Measurements from ENCODE around the gene MIOX. TPM values are rescaled to one million over a fixed set of nuclear protein-coding genes. Genes with fewer than 3 reads are reported as not detected.

Gene MIOX
- total RNA-seq, 2 donors from 2014 or later = not detected

- H3K4me3 ChIP-seq = no peak overlapping the region
- no peaks in the 10 kb centered on the region for H3K27me3 ChIP-seq (replicated peaks; ENCODE audit: insufficient read depth)
- TF ChIP-seq, protein P1, sequence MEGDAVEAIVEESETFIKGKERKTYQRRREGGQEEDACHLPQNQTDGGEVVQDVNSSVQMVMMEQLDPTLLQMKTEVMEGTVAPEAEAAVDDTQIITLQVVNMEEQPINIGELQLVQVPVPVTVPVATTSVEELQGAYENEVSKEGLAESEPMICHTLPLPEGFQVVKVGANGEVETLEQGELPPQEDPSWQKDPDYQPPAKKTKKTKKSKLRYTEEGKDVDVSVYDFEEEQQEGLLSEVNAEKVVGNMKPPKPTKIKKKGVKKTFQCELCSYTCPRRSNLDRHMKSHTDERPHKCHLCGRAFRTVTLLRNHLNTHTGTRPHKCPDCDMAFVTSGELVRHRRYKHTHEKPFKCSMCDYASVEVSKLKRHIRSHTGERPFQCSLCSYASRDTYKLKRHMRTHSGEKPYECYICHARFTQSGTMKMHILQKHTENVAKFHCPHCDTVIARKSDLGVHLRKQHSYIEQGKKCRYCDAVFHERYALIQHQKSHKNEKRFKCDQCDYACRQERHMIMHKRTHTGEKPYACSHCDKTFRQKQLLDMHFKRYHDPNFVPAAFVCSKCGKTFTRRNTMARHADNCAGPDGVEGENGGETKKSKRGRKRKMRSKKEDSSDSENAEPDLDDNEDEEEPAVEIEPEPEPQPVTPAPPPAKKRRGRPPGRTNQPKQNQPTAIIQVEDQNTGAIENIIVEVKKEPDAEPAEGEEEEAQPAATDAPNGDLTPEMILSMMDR (IDR thresholded peaks at IDR 0.05) = no peak
- DNase-seq (ENCODE audit: low spot score) (no peak), ATAC-seq (ENCODE audit: insufficient number of reproducible peaks, low FRiP score, low read depth) (no peak)
- peak overlapping the region in 1 of 2 donors; percentile 75 for H3K27ac ChIP-seq
- H3K9me3 ChIP-seq = no peaks in the 10 kb centered on the region
- peaks cover 0 to 4% of the 10 kb centered on the region in 2 donors for H3K4me1 ChIP-seq (ENCODE audit: control insufficient read depth in 1 of 2, low read depth in 2 of 2)
- no peaks in the 10 kb centered on the region for H3K36me3 ChIP-seq
Measured at GRCh38 chr22:50537765-50538164, 51.1 kb downstream of the MIOX start.

Other genes with a start within 250 kb of the MIOX start
- gene TUBGCP6, start 241.8 kb upstream of the MIOX start, total RNA-seq = 10 to 100 TPM; 52.3 to 80.1 TPM
- 10 to 100 TPM; 55.2 to 60.0 TPM for gene HDAC10, start 235.6 kb upstream of the MIOX start, total RNA-seq
- 10 to 100 TPM in 1 of 2 donors, 1 to 10 TPM in 1; 8.9 to 10.4 TPM for gene MAPK12, start 225.2 kb upstream of the MIOX start, total RNA-seq
- 1 to 10 TPM; 5.8 to 8.8 TPM for gene MAPK11, start 216.5 kb upstream of the MIOX start, total RNA-seq
- gene PLXNB2, start 179.2 kb upstream of the MIOX start, total RNA-seq = 100 to 1,000 TPM; 169 to 218 TPM
- 1 to 10 TPM; 4.2 to 6.0 TPM for gene DENND6B, start 159.8 kb upstream of the MIOX start, total RNA-seq
- gene PPP6R2, start 143.5 kb upstream of the MIOX start, total RNA-seq = 10 to 100 TPM; 61.2 to 73.6 TPM
- gene SBF1, start 11.8 kb upstream of the MIOX start, total RNA-seq = 10 to 100 TPM; 72.9 to 99.9 TPM
- under 1 TPM in 1 of 2 donors, not detected in 1; 0.14 TPM for gene ADM2, start 5.3 kb upstream of the MIOX start, total RNA-seq
- 10 to 100 TPM; 61.9 to 87.6 TPM for gene LMF2, start 20.8 kb downstream of the MIOX start, total RNA-seq
- gene NCAPH2, start 21.4 kb downstream of the MIOX start, total RNA-seq = 10 to 100 TPM; 40.8 to 50.4 TPM
- 1 to 10 TPM; 3.5 to 4.5 TPM for gene SCO2, start 38.7 kb downstream of the MIOX start, total RNA-seq
- 10 to 100 TPM; 90.4 to 95.7 TPM for gene TYMP, start 43.2 kb downstream of the MIOX start, total RNA-seq
- gene KLHDC7B, start 59.0 kb downstream of the MIOX start, total RNA-seq = not detected
- not detected for gene SYCE3, start 76.1 kb downstream of the MIOX start, total RNA-seq
- 10 to 100 TPM; 14.6 to 21.4 TPM for gene CPT1B, start 91.6 kb downstream of the MIOX start, total RNA-seq
- 10 to 100 TPM; 52.6 to 78.7 TPM for gene CHKB, start 96.0 kb downstream of the MIOX start, total RNA-seq
- under 1 TPM; 0.41 to 0.92 TPM for gene MAPK8IP2, start 113.9 kb downstream of the MIOX start, total RNA-seq
- 10 to 100 TPM; 38.4 to 75.4 TPM for gene ARSA, start 141.3 kb downstream of the MIOX start, total RNA-seq
- gene SHANK3, start 186.0 kb downstream of the MIOX start, total RNA-seq = 10 to 100 TPM; 10.7 to 14.3 TPM

Data from thoracic aorta (tissue), 2 donors.